ENCODE data around the gene TMEM31.
"Not testable (repeated sequence)": the region's sequence is repeated elsewhere in the genome, so short reads cannot be mapped to it uniquely, and the experiment has no call there.

TMEM31 gene

GRCh38 chrX:103726477-103726876, 15.8 kb downstream of the TMEM31 start:
- no peak for DNase-seq (ENCODE audit: low read depth)

GRCh38 chrX:103727115-103727514, 16.4 kb downstream of the TMEM31 start:
- no peak for DNase-seq (ENCODE audit: low read depth)

GRCh38 chrX:103729015-103729414, 18.3 kb downstream of the TMEM31 start:
- no peak for DNase-seq (ENCODE audit: low read depth)

GRCh38 chrX:103730147-103730795, 19.6 kb downstream of the TMEM31 start:
- DNase-seq (ENCODE audit: low read depth): no peak

- no peak for DNase-seq (ENCODE audit: low read depth)
These were observed 20.2 kb downstream of the TMEM31 start for GRCh38 chrX:103730796-103731493.

GRCh38 chrX:103733017-103733416, 22.3 kb downstream of the TMEM31 start:
- DNase-seq (ENCODE audit: low read depth): no peak

GRCh38 chrX:103734125-103734760, 23.5 kb downstream of the TMEM31 start:
- no peak for DNase-seq (ENCODE audit: low read depth)

GRCh38 chrX:103737696-103738095, 27.0 kb downstream of the TMEM31 start:
- DNase-seq (ENCODE audit: low read depth): no peak

GRCh38 chrX:103739421-103739820, 28.7 kb downstream of the TMEM31 start:
- no peak for DNase-seq (ENCODE audit: low read depth)

- DNase-seq (ENCODE audit: low read depth): no peak
These were observed 31.2 kb downstream of the TMEM31 start for GRCh38 chrX:103741879-103742278.

- DNase-seq (ENCODE audit: low read depth): no peak
These were observed 31.6 kb downstream of the TMEM31 start for GRCh38 chrX:103742339-103742738.

GRCh38 chrX:103747163-103747562, 36.5 kb downstream of the TMEM31 start:
- no peak for DNase-seq (ENCODE audit: low read depth)

GRCh38 chrX:103754401-103754800, 43.7 kb downstream of the TMEM31 start:
- no peak for DNase-seq (ENCODE audit: low read depth)

- no peak for DNase-seq (ENCODE audit: low read depth)
These were observed 46.0 kb downstream of the TMEM31 start for GRCh38 chrX:103756736-103757135.

- DNase-seq (ENCODE audit: low read depth): no peak
These were observed 47.8 kb downstream of the TMEM31 start for GRCh38 chrX:103758555-103758954.

GRCh38 chrX:103763541-103763940, 52.8 kb downstream of the TMEM31 start:
- not testable (repeated sequence) for DNase-seq (ENCODE audit: low read depth)
